Endothelial cell of umbilical vein (primary cell): ENCODE results near the gene MYO5B. TPM values are rescaled to one million over a fixed set of nuclear protein-coding genes. Genes with fewer than 3 reads are reported as not detected.

Experiments
- BruUV-seq: library from RNA; stranded (reverse); fragments of 400-500 nt; replicated peaks from 2 replicates; lab custom pipeline; 2021; lab: Mats Ljungman, UMichigan
- CTCF ChIA-PET: fragments of 300-600, 350-600 bp; sonication (Branson Sonifier 250); formaldehyde crosslinking; loops from one replicate; lab custom pipeline; 2021; ENCODE audit warnings: antibody characterized with exemption, inconsistent platforms; lab: Charles Lee
- POLR2A ChIA-PET: fragments of 300-600, 350-600 bp; sonication (Branson Sonifier 250); formaldehyde crosslinking; loops from one replicate; lab custom pipeline; 2021; ENCODE audit warnings: antibody characterized with exemption, inconsistent platforms; lab: Charles Lee
- DNase-seq: peaks from one replicate; pipeline ENCODE4 v3.0.0-alpha.2; 2011; ENCODE audit warnings: low read depth, low spot score
- FAIRE-seq: peaks from 2 replicates; lab custom pipeline; 2011; peaks lifted over from hg19 to GRCh38; lab: Jason Lieb, UNC
- H2AFZ ChIP-seq: 2 replicates; pipeline ENCODE4 v1.6.0; 2012; ENCODE audit warnings: low read depth, low read length, control low read depth, inconsistent platforms
- H3K27ac ChIP-seq: 2 replicates; pipeline ENCODE4 v1.5.1; 2011; ENCODE audit warnings: low read depth, mild to moderate bottlenecking, control low read depth, low read length, moderate library complexity; ENCODE audit not compliant: insufficient read depth
- H3K27me3 ChIP-seq, 2 experiments: 2 replicates each; pipeline versions ENCODE4 v1.6.0 to v1.6.1; 2011; ENCODE audit warnings: low read length in 2 of 2, mixed read lengths in 1 of 2; ENCODE audit not compliant: control insufficient read depth in 2 of 2, insufficient read depth in 2 of 2
- H3K36me3 ChIP-seq, 2 experiments: 2 replicates in 1 of 2; 3 replicates in 1 of 2; pipeline ENCODE4 v1.5.1; 2011; ENCODE audit warnings: low read length in 2 of 2, mild to moderate bottlenecking in 1 of 2, moderate library complexity in 1 of 2; ENCODE audit not compliant: control insufficient read depth in 2 of 2, insufficient read depth in 2 of 2; ENCODE audit errors: extremely low read depth in 1 of 2
- H3K4me1 ChIP-seq: 3 replicates; pipeline ENCODE4 v1.5.1; 2011; ENCODE audit warnings: mild to moderate bottlenecking, low read length; ENCODE audit not compliant: control insufficient read depth, insufficient read depth; ENCODE audit errors: extremely low read depth
- H3K4me2 ChIP-seq: 2 replicates; pipeline ENCODE4 v1.6.1; 2011; ENCODE audit warnings: low read length, control low read depth, mixed read lengths; ENCODE audit not compliant: insufficient read depth
- H3K4me3 ChIP-seq, 3 experiments: fragments of 200-600 bp in 1 of 3; sonication (generic), shearing (Covaris generic) in 1 of 3; replicated peaks in 1 of 3; 2 replicates each; pipeline ENCODE4 v1.5.1; 2011 to 2016; ENCODE audit warnings: control low read depth in 3 of 3, low read length in 3 of 3, mild to moderate bottlenecking in 2 of 3, inconsistent platforms in 1 of 3, low read depth in 1 of 3, moderate library complexity in 1 of 3; ENCODE audit not compliant: insufficient read depth in 1 of 3
- H3K79me2 ChIP-seq: 2 replicates; pipeline ENCODE4 v1.6.0; 2012; ENCODE audit warnings: low read length, inconsistent platforms; ENCODE audit not compliant: control insufficient read depth, insufficient read depth
- H3K9ac ChIP-seq: replicated peaks from 2 replicates; pipeline ENCODE3; 2011; ENCODE audit warnings: low read length, control low read depth; ENCODE audit not compliant: insufficient read depth; ENCODE audit errors: extremely low read depth
- H3K9me1 ChIP-seq: replicated peaks from 3 replicates; pipeline ENCODE4 v1.6.0; 2011; ENCODE audit warnings: mild to moderate bottlenecking, low read length; ENCODE audit not compliant: control insufficient read depth, insufficient read depth; ENCODE audit errors: extremely low read depth
- H3K9me3 ChIP-seq: replicated peaks from 2 replicates; pipeline ENCODE4 v1.5.1; 2012; ENCODE audit warnings: low read length, inconsistent platforms; ENCODE audit not compliant: control insufficient read depth, insufficient read depth
- H4K20me1 ChIP-seq: replicated peaks from 2 replicates; pipeline ENCODE3; 2011; ENCODE audit warnings: mild to moderate bottlenecking, low read length; ENCODE audit not compliant: control insufficient read depth, insufficient read depth; ENCODE audit errors: extremely low read depth
- EZH2 ChIP-seq: IDR thresholded peaks from 2 replicates; pipeline ENCODE4 v1.6.1; 2012; ENCODE audit warnings: borderline replicate concordance, low read depth, mild to moderate bottlenecking, moderate library complexity, low read length, inconsistent platforms; ENCODE audit not compliant: severe bottlenecking
- FOS ChIP-seq: IDR thresholded peaks from 2 replicates; pipeline ENCODE4 v1.6.1; 2011; ENCODE audit warnings: mild to moderate bottlenecking, low read length, moderate library complexity, borderline replicate concordance; ENCODE audit not compliant: insufficient read depth
- JUN ChIP-seq: IDR thresholded peaks from 2 replicates; pipeline ENCODE4 v1.6.1; 2011; ENCODE audit warnings: borderline replicate concordance, low read depth; ENCODE audit not compliant: insufficient read length, insufficient read depth
- MYC ChIP-seq: IDR thresholded peaks from one replicate; pipeline ENCODE4 v1.6.1; 2011; ENCODE audit warnings: mild to moderate bottlenecking, low read depth, low read length
- dilution Hi-C: fragments of 300-500 bp; cut with MboI; formaldehyde crosslinking; loops from one replicate; pipeline ENCODE4 v1.15.0; 2019; ENCODE audit warnings: low sequenced_read_pairs; ENCODE audit not compliant: extremely low pct_ligation_motif_present
- intact Hi-C: fragments of 100-400 bp; cut with micrococcal nuclease; formaldehyde crosslinking; loops from one replicate; pipeline ENCODE4 v1.10.0; 2022
- polyA plus RNA-seq, 4 experiments: library from polyadenylated mRNA; depleted of rRNA in 3 of 4; stranded (reverse) in 3 of 4; unstranded in 1 of 4; fragments of >200 nt; gene quantifications; 2 replicates each; pipeline versions ENCODE4 v1.2.1 to v1.2.3, GENCODE V29; 2011 to 2012; ENCODE audit warnings: missing spikeins in 1 of 4
- total RNA-seq: library from RNA; stranded (reverse); gene quantifications from 2 replicates; pipeline ENCODE4 v1.2.3, GENCODE V29; 2021
- TF ChIP-seq, protein P1 (sequence below), 2 donors: IDR thresholded peaks; 1 replicate in 1 of 2; 2 replicates in 1 of 2; pipeline ENCODE4 v1.5.1; 2011; ENCODE audit warnings: low read length in 2 of 2, mild to moderate bottlenecking in 2 of 2, moderate library complexity in 2 of 2, control low read depth in 1 of 2, inconsistent platforms in 1 of 2, low read depth in 1 of 2; ENCODE audit not compliant: insufficient read depth in 1 of 2; ENCODE audit errors: extremely low read depth in 1 of 2

Gene MYO5B
- total and polyA plus RNA-seq, 2 donors (not counting 3 experiments of a cell fraction or from before 2014, with no cell fraction given), result 0.54 to 1.1 TPM

DNA sequence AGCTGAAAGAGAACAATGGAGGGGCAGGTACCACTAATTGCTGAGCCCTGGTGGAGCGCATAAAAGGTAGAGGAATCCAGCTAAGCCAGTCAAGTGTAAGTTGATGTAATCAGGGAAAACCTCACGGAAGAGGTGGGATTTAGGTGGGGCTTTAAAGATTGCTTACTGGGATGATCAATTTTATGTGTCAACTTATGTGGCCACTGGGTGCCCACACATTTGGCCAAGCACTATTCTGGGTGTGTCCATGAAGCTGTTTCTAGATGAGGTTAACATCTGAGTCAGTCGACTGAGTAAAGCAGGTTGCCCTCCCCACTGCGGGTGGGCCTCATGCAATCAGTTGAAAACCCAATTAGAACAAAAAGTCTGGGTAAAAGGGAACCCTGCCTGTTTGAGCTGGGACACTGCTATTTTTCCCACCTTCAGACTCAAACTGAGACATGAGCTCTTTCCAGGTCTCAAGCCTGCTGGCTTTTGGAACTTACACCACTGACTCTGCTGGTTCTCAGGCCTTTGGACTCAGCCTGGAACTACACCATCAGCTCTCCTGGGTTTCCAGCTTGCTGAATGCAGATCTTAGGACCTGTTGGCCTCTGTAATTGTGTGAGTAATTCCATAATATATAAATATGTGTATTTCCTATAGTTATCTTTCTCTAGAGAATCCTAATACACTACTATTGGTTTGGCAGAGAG lies 67.3 kb downstream of the MYO5B start:
- CTCF ChIA-PET, result interaction anchor here (1.0 kb wide), 1 partner anchor 9 kb away, joined by 3 read pairs; no protein-coding TSS in a partner anchor
- H3K9me1 ChIP-seq, result no peaks in the 10 kb centered on the region
- H3K9ac ChIP-seq, result no peak overlapping the region
- POLR2A ChIA-PET, result no interaction called here
- H3K27me3 ChIP-seq, result no peaks in the 10 kb centered on the region
- H3K4me2 ChIP-seq, result no peak overlapping the region
- BruUV-seq, result no TSS peak
- no peaks in the 10 kb centered on the region for H3K4me1 ChIP-seq
- no peaks in the 10 kb centered on the region for H3K36me3 ChIP-seq
- TF ChIP-seq EZH2 (no peak), MYC (no peak), FOS (no peak), JUN (no peak)
- TF ChIP-seq, protein P1, sequence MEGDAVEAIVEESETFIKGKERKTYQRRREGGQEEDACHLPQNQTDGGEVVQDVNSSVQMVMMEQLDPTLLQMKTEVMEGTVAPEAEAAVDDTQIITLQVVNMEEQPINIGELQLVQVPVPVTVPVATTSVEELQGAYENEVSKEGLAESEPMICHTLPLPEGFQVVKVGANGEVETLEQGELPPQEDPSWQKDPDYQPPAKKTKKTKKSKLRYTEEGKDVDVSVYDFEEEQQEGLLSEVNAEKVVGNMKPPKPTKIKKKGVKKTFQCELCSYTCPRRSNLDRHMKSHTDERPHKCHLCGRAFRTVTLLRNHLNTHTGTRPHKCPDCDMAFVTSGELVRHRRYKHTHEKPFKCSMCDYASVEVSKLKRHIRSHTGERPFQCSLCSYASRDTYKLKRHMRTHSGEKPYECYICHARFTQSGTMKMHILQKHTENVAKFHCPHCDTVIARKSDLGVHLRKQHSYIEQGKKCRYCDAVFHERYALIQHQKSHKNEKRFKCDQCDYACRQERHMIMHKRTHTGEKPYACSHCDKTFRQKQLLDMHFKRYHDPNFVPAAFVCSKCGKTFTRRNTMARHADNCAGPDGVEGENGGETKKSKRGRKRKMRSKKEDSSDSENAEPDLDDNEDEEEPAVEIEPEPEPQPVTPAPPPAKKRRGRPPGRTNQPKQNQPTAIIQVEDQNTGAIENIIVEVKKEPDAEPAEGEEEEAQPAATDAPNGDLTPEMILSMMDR (IDR thresholded peaks at IDR 0.05; ENCODE audit: extremely low read depth in 1 of 2, insufficient read depth in 1 of 2, low read depth in 1 of 2, low read length in 2 of 2), result no peak
- H3K4me3 ChIP-seq, result no peak overlapping the region
- H3K9me3 ChIP-seq, result no peaks in the 10 kb centered on the region
- H3K27ac ChIP-seq, result no peak overlapping the region
- FAIRE-seq, result no peak
- DNase-seq, result no peak
- dilution Hi-C loops (no loop called here), intact Hi-C loops (no loop called here)
- no peaks in the 10 kb centered on the region for H3K79me2 ChIP-seq
- H4K20me1 ChIP-seq, result no peaks in the 10 kb centered on the region
- no peak overlapping the region for H2AFZ ChIP-seq
